GM21360 (cell line): ENCODE results near the gene KRT38.
"Not testable (repeated sequence)": the region's sequence is repeated elsewhere in the genome, so short reads cannot be mapped to it uniquely, and the experiment has no call there.

Experiments
- ATAC-seq: cut with Tn5 transposase; IDR thresholded peaks from one replicate; pipeline ENCODE4 v1.9.1; 2021; ENCODE audit warnings: mild to moderate bottlenecking, moderate library complexity; ENCODE audit not compliant: unreplicated experiment

The KRT38 gene

GRCh38 chr17:41396996-41397660 lies 43.7 kb downstream of the KRT38 start, which contains the start of gene KRT31:
Gene KRT31 (minus strand): TSS chr17:41397608. CDS start chr17:41397539, 69 bp downstream.
- ATAC-seq: no peak

- no peak for ATAC-seq
Observed at GRCh38 chr17:41396340-41396739, 44.4 kb downstream of the KRT38 start.

GRCh38 chr17:41395611-41396010 lies 45.2 kb downstream of the KRT38 start:
- no peak for ATAC-seq

GRCh38 chr17:41395044-41395443 lies 45.7 kb downstream of the KRT38 start:
- ATAC-seq: not testable (repeated sequence)

GRCh38 chr17:41394254-41394996 lies 46.4 kb downstream of the KRT38 start:
- ATAC-seq: no peak

GRCh38 chr17:41393826-41394225 lies 47.0 kb downstream of the KRT38 start:
- ATAC-seq: no peak

- ATAC-seq: no peak
Observed at GRCh38 chr17:41393294-41393693, 47.5 kb downstream of the KRT38 start.

GRCh38 chr17:41392278-41392677 lies 48.5 kb downstream of the KRT38 start:
- no peak for ATAC-seq

GRCh38 chr17:41391535-41391934 lies 49.2 kb downstream of the KRT38 start:
- no peak for ATAC-seq

- no peak for ATAC-seq
Observed at GRCh38 chr17:41390411-41390938, 50.3 kb downstream of the KRT38 start.

- ATAC-seq: no peak
Observed at GRCh38 chr17:41387670-41388069, 53.1 kb downstream of the KRT38 start.

- ATAC-seq: no peak
Observed at GRCh38 chr17:41386227-41386626, 54.6 kb downstream of the KRT38 start.
